ENCODE measurements around the gene SMARCAD1. TPM values are rescaled to one million over a fixed set of nuclear protein-coding genes. Genes with fewer than 3 reads are reported as not detected.

Gene SMARCAD1
- total RNA-seq, 2 experiments from 2014 or later: 10.7 TPM

DNA sequence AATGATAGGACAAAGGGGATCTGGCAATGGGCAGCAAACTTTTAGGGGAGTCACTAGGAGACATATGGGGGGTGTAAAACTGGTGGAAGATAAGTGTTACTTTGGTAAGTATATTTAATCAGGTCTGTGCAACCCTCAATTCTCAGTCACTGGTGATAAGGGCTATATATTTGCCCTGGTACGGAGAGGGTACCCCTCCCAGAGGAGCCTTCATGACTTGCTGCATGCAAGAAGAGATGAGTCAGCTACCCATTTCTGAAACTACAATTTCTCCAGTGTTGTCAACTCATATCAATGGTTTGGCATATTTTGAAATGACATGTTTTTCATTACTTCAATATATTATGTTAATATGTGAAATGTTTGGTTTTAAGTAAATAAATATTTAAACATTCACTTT, 14.3 kb downstream of the SMARCAD1 start:
- POLR2A ChIA-PET: interaction anchor here (0.6 kb wide), 1 partner anchor 14 kb away, joined by 4 read pairs; the partner anchor contains the start of gene SMARCAD1
- intact Hi-C loops (cut with DNase I, micrococcal nuclease): no loop called here
- no peaks in the 10 kb centered on the region for H3K9me3 Mint-ChIP-seq

DNA sequence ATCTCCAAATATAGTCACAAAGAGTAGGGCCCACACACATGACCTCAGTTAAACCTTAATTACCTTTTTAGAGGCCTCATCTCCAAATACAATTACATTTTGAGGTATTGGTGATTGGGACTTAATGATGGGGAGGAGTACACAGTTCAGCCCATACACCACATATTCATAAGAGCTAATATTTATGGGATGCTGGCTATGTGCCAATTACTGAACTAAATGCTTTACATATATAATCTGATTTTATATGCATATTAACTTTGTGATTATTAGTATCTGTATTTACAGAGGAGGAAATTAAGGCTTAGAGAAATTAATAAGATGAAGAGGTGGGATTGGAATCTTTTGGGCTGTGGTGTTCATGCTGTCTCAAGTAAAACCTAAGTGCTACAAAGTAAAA, 17.8 kb downstream of the SMARCAD1 start:
- Mint-ChIP-seq H3K9me3 (no peaks in the 10 kb centered on the region), H3K4me3 (no peak overlapping the region), H3K27ac (no peak overlapping the region), H3K4me1 (ENCODE audit: low read depth) (peaks cover 28% of the 10 kb centered on the region), H3K36me3 (ENCODE audit: low read depth) (peaks cover 60% of the 10 kb centered on the region), H3K27me3 (no peaks in the 10 kb centered on the region)
- H3K4me3 ChIP-seq (ENCODE audit: low read length): no peak overlapping the region
- H3K27ac ChIP-seq (ENCODE audit: low read depth in 1 of 2, low read length in 2 of 2): no peak overlapping the region
- CTCF ChIA-PET: no interaction called here
- no peak for ATAC-seq (ENCODE audit: poor library complexity)
- intact Hi-C loops (cut with DNase I, micrococcal nuclease): no loop called here
- H3K9me3 ChIP-seq (ENCODE audit: control insufficient read depth in 1 of 2, insufficient read depth in 1 of 2, low read length in 2 of 2): no peaks in the 10 kb centered on the region
- H3K36me3 ChIP-seq (ENCODE audit: insufficient read depth, low read length): peaks cover 17% of the 10 kb centered on the region
- H3K4me1 ChIP-seq (ENCODE audit: insufficient read depth, low read length): no peaks in the 10 kb centered on the region
- no peaks in the 10 kb centered on the region for H3K27me3 ChIP-seq (ENCODE audit: control insufficient read depth in 1 of 2, insufficient read depth in 2 of 2, low read length in 2 of 2)
- DNase-seq: no peak
- TF ChIP-seq, protein P1, sequence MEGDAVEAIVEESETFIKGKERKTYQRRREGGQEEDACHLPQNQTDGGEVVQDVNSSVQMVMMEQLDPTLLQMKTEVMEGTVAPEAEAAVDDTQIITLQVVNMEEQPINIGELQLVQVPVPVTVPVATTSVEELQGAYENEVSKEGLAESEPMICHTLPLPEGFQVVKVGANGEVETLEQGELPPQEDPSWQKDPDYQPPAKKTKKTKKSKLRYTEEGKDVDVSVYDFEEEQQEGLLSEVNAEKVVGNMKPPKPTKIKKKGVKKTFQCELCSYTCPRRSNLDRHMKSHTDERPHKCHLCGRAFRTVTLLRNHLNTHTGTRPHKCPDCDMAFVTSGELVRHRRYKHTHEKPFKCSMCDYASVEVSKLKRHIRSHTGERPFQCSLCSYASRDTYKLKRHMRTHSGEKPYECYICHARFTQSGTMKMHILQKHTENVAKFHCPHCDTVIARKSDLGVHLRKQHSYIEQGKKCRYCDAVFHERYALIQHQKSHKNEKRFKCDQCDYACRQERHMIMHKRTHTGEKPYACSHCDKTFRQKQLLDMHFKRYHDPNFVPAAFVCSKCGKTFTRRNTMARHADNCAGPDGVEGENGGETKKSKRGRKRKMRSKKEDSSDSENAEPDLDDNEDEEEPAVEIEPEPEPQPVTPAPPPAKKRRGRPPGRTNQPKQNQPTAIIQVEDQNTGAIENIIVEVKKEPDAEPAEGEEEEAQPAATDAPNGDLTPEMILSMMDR (IDR thresholded peaks at IDR 0.05): no peak
- POLR2A ChIA-PET: no interaction called here

More for the DNA sequence above, 14.3 kb downstream of the SMARCAD1 start:
- no peak overlapping the region for H3K4me3 ChIP-seq (ENCODE audit: low read length)
- no peaks in the 10 kb centered on the region for H3K4me1 ChIP-seq (ENCODE audit: insufficient read depth, low read length)
- H3K36me3 ChIP-seq (ENCODE audit: insufficient read depth, low read length): peaks cover 24% of the 10 kb centered on the region
- H3K4me3 Mint-ChIP-seq: no peak overlapping the region
- no peaks in the 10 kb centered on the region for H3K9me3 ChIP-seq (ENCODE audit: control insufficient read depth in 1 of 2, insufficient read depth in 1 of 2, low read length in 2 of 2)
- H3K27ac Mint-ChIP-seq: no peak overlapping the region
- peaks cover 36% of the 10 kb centered on the region for H3K4me1 Mint-ChIP-seq (ENCODE audit: low read depth)
- ATAC-seq (ENCODE audit: poor library complexity): no peak
- no peaks in the 10 kb centered on the region for H3K27me3 Mint-ChIP-seq
- DNase-seq: no peak
- H3K27me3 ChIP-seq (ENCODE audit: control insufficient read depth in 1 of 2, insufficient read depth in 2 of 2, low read length in 2 of 2): no peaks in the 10 kb centered on the region
- CTCF ChIA-PET: no interaction called here
- no peak overlapping the region for H3K27ac ChIP-seq (ENCODE audit: low read depth in 1 of 2, low read length in 2 of 2)
- TF ChIP-seq, protein P1 (IDR thresholded peaks at IDR 0.05): no peak
- H3K36me3 Mint-ChIP-seq (ENCODE audit: low read depth): peaks cover 71% of the 10 kb centered on the region

DNA sequence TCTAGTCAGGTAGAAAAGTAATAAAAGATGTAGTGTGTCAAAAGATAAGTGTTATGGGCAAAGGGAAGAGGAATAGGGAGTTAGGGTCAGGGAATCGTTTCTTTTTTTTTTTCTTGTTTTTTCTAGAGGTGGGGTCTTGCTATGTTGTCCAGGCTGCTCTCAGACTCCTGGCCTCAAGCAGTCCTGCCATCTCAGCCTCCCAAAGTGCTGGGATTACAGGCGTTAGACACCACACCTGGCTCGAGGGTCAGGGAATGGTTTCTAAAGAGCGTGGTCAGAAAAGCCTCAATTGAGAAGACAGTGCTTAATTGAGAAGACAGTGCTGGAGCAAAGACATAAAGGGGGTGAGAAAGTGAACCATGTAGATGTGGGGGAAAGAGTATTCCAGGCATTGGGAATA, 19.1 kb downstream of the SMARCAD1 start:
- Mint-ChIP-seq H3K27me3 (no peaks in the 10 kb centered on the region), H3K9me3 (no peaks in the 10 kb centered on the region), H3K27ac (no peak overlapping the region), H3K4me1 (ENCODE audit: low read depth) (peaks cover 32% of the 10 kb centered on the region), H3K4me3 (no peak overlapping the region), H3K36me3 (ENCODE audit: low read depth) (peaks cover 63% of the 10 kb centered on the region)
- TF ChIP-seq, protein P1 (IDR thresholded peaks at IDR 0.05): no peak
- intact Hi-C loops (cut with DNase I, micrococcal nuclease): no loop called here
- H3K36me3 ChIP-seq (ENCODE audit: insufficient read depth, low read length): peaks cover 12% of the 10 kb centered on the region
- ChIA-PET POLR2A (no interaction called here), CTCF (no interaction called here)
- H3K27me3 ChIP-seq (ENCODE audit: control insufficient read depth in 1 of 2, insufficient read depth in 2 of 2, low read length in 2 of 2): no peaks in the 10 kb centered on the region
- H3K9me3 ChIP-seq (ENCODE audit: control insufficient read depth in 1 of 2, insufficient read depth in 1 of 2, low read length in 2 of 2): no peaks in the 10 kb centered on the region
- no peak overlapping the region for H3K27ac ChIP-seq (ENCODE audit: low read depth in 1 of 2, low read length in 2 of 2)
- ATAC-seq (ENCODE audit: poor library complexity): no peak
- no peak overlapping the region for H3K4me3 ChIP-seq (ENCODE audit: low read length)
- H3K4me1 ChIP-seq (ENCODE audit: insufficient read depth, low read length): no peaks in the 10 kb centered on the region
- no peak for DNase-seq

Measured in CD4-positive, alpha-beta T cell (primary cell).